NB4 (cell line): Measurements from ENCODE around the gene CIB2.

Source experiments
- DNase-seq: peaks from one replicate; pipeline ENCODE4 v3.0.0; 2010; ENCODE audit warnings: low read depth
- H3K4me3 ChIP-seq: one replicate; pipeline ENCODE4 v1.5.1; 2011; ENCODE audit warnings: mild to moderate bottlenecking, low read depth, low read length, moderate library complexity
- CTCF ChIP-seq: IDR thresholded peaks from one replicate; pipeline ENCODE4 v1.5.1; 2012; ENCODE audit warnings: low read depth, low read length
- MAX ChIP-seq: IDR thresholded peaks from 2 replicates; pipeline ENCODE4 v1.6.1; 2011; ENCODE audit warnings: low read depth, low read length
- MYC ChIP-seq: IDR thresholded peaks from 2 replicates; pipeline ENCODE4 v1.6.1; 2011; ENCODE audit warnings: low read depth, low read length
- POLR2A ChIP-seq: IDR thresholded peaks from 2 replicates; pipeline ENCODE4 v1.6.1; 2011; ENCODE audit warnings: mild to moderate bottlenecking; ENCODE audit not compliant: insufficient read length; ENCODE audit errors: extremely low read depth

CIB2 gene

DNA sequence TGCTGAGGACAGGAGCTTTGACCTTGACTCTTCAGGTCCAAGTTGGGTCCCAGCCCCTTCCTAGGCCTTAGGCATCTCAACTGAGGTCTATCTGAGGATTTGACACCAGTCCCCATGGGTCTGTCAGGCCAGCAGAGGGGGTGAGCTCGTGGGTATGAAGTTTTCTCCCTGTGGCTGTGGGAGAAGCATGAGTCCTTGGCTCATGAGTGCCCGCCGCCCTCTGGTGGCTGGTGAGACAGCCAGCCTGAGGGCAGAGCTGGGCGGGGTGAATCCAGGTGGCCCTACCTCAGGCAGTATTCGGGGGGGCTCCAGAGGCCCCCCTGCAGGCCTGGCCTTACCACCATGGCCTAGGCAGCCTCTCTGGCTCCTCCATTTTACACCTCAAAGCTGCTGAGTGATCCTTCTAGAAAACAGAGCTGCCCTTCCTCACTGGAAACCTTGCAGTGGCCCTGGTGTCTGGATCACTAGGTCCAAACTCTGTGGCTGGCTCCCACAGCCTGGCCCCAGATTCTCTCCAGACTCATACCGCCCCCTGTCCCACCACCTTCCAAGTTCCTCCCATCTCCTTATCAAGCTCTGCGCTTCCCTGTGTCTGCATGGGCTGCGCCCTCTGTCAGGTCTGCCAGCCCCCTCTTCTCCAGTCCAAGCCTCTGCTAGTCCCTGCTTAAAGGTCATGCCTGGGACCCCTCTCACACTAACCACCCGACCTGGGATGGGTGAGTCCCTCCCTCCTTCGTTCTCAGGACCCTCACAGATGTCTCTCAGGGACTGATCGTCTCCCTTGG lies 22.8 kb downstream of the CIB2 start:
- no peak overlapping the region for H3K4me3 ChIP-seq
- peak; percentile 79 for TF ChIP-seq MAX
- TF ChIP-seq MYC = peak; percentile 82
- peak; percentile 98 for TF ChIP-seq CTCF
- TF ChIP-seq POLR2A = no peak
- DNase-seq = peak; percentile 93

GRCh38 chr15:78107471-78107870 lies 23.8 kb downstream of the CIB2 start:
- TF ChIP-seq POLR2A = no peak
- no peak for TF ChIP-seq MAX
- no peak for TF ChIP-seq CTCF
- TF ChIP-seq MYC = no peak
- no peak for DNase-seq
- H3K4me3 ChIP-seq = no peak overlapping the region

DNA sequence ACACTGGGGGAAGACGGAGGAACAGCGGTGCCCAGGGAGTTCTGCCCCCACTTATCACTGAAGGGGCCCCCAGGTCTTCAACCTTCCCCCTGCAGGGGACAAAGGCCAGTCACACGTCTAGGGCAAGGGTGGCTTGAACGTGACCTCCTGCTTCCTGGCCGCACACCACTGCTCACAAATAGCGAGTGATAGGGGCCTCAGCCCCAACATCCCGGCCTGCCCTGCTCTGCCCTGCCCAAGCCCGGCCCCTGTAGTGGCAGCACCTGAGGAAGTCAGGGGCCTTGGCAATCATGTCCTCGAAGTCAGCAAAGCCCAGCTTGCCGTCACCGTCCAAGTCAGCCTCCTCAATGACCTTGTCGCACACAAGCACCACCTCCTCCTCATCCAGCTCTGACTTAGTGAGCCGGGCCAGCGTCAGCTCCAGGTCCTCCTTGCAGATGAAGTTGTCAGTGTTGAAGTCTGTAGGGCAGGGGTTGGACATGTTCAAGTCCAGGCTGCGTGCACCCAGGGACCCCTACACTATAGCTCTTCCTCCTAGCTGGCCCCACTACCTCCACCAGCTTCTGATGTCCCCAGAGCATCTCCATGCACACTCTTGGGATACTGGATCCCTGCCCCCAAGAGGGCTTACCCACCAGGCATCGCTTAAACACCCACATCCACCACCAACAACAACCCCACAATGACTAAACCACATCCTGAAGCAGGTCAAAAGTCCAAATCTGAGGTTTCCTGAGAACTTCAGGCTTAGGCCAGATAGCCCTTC lies 25.6 kb downstream of the CIB2 start:
- peak; percentile 35 for DNase-seq
- TF ChIP-seq POLR2A (no peak), MYC (no peak), MAX (no peak), CTCF (no peak)
- no peak overlapping the region for H3K4me3 ChIP-seq

DNA sequence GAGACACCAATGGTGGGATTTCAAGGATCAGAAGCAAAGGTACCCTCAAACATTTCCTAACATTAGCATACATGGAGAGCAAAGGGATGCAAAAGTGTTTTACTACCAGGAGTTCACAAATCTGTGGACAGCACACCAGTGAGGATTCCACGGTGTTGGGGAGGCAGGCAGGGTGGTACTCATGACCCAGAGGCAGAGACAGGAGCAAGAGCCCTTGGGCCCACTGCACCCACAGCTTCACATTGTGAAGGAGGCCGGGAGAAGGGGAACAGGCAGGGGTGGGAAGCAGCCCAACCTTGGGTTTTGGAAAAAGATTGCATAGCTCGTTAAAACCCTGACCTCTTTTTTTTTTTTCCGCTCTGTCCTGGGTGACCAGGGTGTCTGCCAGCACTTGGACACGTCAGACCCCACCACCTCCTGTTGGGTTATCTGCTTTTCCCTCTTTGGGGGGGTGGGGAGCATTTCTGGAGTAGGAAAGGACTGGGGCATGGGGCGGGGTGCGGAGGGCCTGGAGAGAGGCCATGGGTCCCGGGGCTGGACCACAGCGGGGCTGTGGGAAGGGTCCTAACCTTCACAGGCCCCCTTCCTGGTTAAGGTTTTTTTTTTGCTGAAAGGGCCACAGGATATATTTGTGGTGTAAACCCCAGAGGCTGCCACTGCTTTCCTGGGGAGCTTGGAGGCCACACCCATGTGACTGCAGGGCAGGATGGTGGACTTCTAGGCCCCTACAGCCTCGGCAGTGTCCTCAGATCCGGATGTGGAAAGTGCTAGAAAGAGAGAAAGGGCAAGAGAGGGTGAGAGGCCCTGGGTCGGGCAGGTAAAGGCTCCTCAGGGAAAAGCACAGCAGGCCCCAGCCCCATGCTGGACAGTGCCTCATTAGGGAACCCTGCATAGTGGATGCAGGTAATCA lies 26.4 kb downstream of the CIB2 start:
- no peak overlapping the region for H3K4me3 ChIP-seq
- no peak for TF ChIP-seq CTCF
- no peak for TF ChIP-seq MYC
- no peak for TF ChIP-seq MAX
- no peak for TF ChIP-seq POLR2A
- DNase-seq = no peak

DNA sequence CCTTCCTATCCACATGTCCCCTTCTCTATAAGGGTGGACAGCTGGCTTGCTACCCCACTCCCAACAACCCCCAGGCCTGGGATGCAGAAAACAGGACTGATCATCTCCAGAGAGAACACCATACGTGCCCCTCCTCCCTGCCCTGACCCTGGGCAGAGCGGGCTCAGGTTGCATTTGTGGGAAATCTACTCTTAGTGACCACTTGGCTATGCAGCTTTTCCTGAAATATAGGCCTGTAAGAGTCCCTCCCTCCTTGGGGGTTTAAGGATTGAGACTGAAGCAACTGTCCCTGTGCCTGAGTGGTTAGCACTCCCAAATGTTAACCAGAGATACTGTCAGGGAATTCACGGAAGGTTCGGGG lies 27.1 kb downstream of the CIB2 start:
- H3K4me3 ChIP-seq = no peak overlapping the region
- DNase-seq = no peak
- no peak for TF ChIP-seq POLR2A
- no peak for TF ChIP-seq CTCF
- no peak for TF ChIP-seq MAX
- TF ChIP-seq MYC = no peak; the same call in 1 of the 2 replicates
